MG63 (cell line): ENCODE measurements around the gene ZDHHC18. TPM values are rescaled to one million over a fixed set of nuclear protein-coding genes. Genes with fewer than 3 reads are reported as not detected.

Experiments
- DNase-seq: peaks from one replicate; pipeline ENCODE4 v3.0.0-alpha.2; 2020
- H3K27me3 ChIP-seq: fragments of 250-450 bp; sonication (Bioruptor Pico); 2 replicates; pipeline ENCODE4 v1.5.1; 2020; ENCODE audit warnings: mild to moderate bottlenecking, moderate library complexity
- H3K36me3 ChIP-seq: fragments of 250-450 bp; sonication (Bioruptor Pico); 2 replicates; pipeline ENCODE4 v1.5.1; 2020; ENCODE audit warnings: mild to moderate bottlenecking, moderate library complexity
- H3K4me3 ChIP-seq: fragments of 250-450 bp; sonication (Bioruptor Pico); 2 replicates; pipeline ENCODE4 v1.5.1; 2020; ENCODE audit warnings: mild to moderate bottlenecking, moderate library complexity
- H3K9me3 ChIP-seq: fragments of 250-450 bp; sonication (Bioruptor Pico); 2 replicates; pipeline ENCODE4 v1.5.1; 2020; ENCODE audit warnings: mild to moderate bottlenecking, moderate library complexity
- total RNA-seq: library from RNA; depleted of rRNA; stranded (reverse); fragments of >200 nt; shearing (Covaris generic); gene quantifications from 2 replicates; pipeline ENCODE4 v1.2.3, GENCODE V29; 2014; ENCODE audit warnings: low replicate concordance; rRNA removed

The ZDHHC18 gene, protein sequence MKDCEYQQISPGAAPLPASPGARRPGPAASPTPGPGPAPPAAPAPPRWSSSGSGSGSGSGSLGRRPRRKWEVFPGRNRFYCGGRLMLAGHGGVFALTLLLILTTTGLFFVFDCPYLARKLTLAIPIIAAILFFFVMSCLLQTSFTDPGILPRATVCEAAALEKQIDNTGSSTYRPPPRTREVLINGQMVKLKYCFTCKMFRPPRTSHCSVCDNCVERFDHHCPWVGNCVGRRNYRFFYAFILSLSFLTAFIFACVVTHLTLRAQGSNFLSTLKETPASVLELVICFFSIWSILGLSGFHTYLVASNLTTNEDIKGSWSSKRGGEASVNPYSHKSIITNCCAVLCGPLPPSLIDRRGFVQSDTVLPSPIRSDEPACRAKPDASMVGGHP
- total RNA-seq = 3.5 and 12.7 TPM in 2 replicates

DNA sequence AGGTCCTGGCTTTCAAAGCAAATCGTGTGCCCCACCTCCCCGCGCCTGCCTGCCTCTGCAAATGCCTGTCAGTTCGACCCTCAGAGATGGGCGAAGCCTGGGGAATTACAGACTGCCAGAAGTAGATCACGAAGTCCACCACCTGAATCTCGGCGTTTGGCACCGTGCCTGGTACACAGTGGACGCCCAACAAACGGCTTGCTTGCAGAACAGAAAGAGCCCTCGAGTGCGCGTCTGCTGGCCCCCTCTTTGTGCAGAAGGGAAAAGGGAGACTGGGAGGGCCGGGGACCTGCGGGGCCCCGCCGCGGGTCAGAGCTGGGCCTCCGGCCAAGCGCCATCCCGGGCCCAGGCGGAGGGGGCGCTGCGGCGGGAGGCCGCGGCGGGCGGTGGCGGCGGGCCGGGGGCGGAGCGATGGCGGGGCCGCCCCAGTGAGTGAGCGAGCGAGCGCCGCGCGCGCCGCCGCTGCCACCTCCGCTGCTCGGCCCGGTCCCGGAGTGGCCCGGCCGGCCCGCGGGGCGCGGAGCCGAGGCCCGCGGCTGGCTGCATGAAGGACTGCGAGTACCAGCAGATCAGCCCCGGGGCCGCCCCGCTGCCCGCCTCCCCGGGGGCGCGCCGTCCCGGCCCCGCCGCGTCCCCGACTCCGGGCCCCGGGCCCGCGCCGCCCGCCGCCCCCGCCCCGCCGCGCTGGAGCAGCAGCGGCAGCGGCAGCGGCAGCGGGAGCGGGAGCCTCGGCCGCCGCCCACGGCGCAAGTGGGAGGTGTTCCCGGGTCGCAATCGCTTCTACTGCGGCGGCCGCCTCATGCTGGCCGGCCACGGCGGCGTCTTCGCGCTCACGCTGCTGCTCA is at the start of gene ZDHHC18:
ZDHHC18 (plus strand) TSS at position 428 of the 845 bp plus-strand sequence; CDS start at position 545, 117 bp downstream.
- Histone ChIP-seq H3K9me3 (no peaks in the 10 kb centered on the region), H3K4me3 (peak within 1 kb of the TSS; percentile 61), H3K27me3 (no peaks in the 10 kb centered on the region), H3K36me3 (peaks cover 11% of the 10 kb centered on the region; the same call in 1 of the 2 replicates)
- DNase-seq = peak; percentile 67

DNA sequence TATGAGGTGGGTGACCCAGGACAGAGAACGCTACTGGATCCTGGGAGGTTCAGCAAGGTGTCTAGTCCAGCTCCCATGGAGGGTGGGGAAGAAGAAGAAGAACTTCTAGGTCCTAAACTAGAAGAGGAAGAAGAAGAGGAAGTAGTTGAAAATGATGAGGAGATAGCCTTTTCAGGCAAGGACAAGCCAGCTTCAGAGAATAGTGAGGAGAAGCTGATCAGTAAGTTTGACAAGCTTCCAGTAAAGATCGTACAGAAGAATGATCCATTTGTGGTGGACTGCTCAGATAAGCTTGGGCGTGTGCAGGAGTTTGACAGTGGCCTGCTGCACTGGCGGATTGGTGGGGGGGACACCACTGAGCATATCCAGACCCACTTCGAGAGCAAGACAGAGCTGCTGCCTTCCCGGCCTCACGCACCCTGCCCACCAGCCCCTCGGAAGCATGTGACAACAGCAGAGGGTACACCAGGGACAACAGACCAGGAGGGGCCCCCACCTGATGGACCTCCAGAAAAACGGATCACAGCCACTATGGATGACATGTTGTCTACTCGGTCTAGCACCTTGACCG is 47.3 kb upstream of the ZDHHC18 start:
- no peak overlapping the region for H3K4me3 ChIP-seq
- peaks cover 89% of the 10 kb centered on the region for H3K36me3 ChIP-seq
- no peak for DNase-seq
- H3K9me3 ChIP-seq = no peaks in the 10 kb centered on the region
- no peaks in the 10 kb centered on the region for H3K27me3 ChIP-seq

DNA sequence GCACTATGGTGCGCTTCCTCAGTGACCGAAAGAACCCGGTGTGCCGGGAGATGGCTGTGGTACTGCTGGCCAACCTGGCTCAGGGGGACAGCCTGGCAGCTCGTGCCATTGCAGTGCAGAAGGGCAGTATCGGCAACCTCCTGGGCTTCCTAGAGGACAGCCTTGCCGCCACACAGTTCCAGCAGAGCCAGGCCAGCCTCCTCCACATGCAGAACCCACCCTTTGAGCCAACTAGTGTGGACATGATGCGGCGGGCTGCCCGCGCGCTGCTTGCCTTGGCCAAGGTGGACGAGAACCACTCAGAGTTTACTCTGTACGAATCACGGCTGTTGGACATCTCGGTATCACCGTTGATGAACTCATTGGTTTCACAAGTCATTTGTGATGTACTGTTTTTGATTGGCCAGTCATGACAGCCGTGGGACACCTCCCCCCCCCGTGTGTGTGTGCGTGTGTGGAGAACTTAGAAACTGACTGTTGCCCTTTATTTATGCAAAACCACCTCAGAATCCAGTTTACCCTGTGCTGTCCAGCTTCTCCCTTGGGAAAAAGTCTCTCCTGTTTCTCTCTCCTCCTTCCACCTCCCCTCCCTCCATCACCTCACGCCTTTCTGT is 46.0 kb upstream of the ZDHHC18 start:
- Histone ChIP-seq H3K9me3 (no peaks in the 10 kb centered on the region), H3K4me3 (no peak overlapping the region), H3K36me3 (peaks cover 82% of the 10 kb centered on the region), H3K27me3 (no peaks in the 10 kb centered on the region)
- no peak for DNase-seq

DNA sequence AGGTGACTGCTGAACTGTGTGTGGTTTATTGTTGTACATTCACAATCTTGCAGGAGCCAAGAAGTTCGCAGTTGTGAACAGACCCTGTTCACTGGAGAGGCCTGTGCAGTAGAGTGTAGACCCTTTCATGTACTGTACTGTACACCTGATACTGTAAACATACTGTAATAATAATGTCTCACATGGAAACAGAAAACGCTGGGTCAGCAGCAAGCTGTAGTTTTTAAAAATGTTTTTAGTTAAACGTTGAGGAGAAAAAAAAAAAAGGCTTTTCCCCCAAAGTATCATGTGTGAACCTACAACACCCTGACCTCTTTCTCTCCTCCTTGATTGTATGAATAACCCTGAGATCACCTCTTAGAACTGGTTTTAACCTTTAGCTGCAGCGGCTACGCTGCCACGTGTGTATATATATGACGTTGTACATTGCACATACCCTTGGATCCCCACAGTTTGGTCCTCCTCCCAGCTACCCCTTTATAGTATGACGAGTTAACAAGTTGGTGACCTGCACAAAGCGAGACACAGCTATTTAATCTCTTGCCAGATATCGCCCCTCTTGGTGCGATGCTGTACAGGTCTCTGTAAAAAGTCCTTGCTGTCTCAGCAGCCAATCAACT is 45.2 kb upstream of the ZDHHC18 start:
- Histone ChIP-seq H3K27me3 (no peaks in the 10 kb centered on the region), H3K9me3 (no peaks in the 10 kb centered on the region), H3K36me3 (peaks cover 73% of the 10 kb centered on the region), H3K4me3 (no peak overlapping the region)
- no peak for DNase-seq

DNA sequence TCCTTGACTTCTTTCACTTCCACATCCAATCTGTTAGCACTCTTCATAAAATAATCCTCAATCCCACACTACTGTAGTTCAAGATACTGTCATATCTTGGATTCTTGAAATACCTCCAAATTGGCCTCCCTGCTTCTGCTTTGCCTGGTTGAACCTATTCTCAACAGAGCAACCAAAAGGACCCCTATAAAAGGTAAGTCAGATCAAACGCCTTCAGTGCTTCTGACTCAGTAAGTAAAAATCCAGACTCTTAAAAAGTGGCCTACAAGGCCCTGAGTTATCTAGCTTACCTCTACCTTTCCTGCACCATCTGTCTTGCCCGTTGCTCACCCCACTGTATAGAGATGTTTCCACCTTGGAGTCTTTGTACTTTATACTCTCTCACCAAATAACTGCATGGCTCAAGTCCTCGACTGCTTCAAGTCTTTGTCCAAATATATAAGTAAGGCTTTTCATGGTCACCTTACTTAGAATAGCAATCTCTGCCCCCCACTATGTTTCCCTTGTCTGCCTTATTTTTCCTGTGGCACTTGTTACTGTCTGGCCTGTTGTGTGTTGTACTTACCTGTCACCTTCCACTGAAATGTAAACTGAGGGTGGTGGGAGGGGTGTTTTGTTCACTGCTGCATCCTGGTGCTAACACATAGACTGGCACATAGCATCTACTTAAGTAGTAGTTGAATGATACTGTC is 43.8 kb upstream of the ZDHHC18 start:
- peaks cover 60% of the 10 kb centered on the region for H3K36me3 ChIP-seq
- H3K27me3 ChIP-seq = no peaks in the 10 kb centered on the region
- DNase-seq = no peak
- no peaks in the 10 kb centered on the region for H3K9me3 ChIP-seq
- H3K4me3 ChIP-seq = no peak overlapping the region

DNA sequence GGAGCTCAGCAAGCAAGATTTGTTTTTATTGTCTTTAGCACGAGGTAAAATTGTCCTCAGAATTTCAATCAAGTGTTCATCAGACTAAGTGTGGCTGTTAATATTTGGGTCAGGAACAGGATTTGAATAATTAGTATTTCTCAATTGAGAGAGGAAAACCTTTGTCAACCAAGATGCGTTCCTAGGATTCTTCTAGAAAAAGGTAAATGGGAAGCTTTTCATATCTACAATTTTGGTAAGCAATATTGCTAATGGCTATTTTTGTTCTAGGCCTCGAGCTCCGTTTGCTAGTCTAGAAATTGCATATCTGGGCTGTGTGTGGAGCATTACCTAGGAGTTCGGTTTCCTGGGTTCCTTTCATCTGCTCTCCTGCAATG is 42.9 kb upstream of the ZDHHC18 start:
- H3K4me3 ChIP-seq = no peak overlapping the region
- no peaks in the 10 kb centered on the region for H3K27me3 ChIP-seq
- no peaks in the 10 kb centered on the region for H3K9me3 ChIP-seq
- peaks cover 50% of the 10 kb centered on the region for H3K36me3 ChIP-seq
- no peak for DNase-seq

DNA sequence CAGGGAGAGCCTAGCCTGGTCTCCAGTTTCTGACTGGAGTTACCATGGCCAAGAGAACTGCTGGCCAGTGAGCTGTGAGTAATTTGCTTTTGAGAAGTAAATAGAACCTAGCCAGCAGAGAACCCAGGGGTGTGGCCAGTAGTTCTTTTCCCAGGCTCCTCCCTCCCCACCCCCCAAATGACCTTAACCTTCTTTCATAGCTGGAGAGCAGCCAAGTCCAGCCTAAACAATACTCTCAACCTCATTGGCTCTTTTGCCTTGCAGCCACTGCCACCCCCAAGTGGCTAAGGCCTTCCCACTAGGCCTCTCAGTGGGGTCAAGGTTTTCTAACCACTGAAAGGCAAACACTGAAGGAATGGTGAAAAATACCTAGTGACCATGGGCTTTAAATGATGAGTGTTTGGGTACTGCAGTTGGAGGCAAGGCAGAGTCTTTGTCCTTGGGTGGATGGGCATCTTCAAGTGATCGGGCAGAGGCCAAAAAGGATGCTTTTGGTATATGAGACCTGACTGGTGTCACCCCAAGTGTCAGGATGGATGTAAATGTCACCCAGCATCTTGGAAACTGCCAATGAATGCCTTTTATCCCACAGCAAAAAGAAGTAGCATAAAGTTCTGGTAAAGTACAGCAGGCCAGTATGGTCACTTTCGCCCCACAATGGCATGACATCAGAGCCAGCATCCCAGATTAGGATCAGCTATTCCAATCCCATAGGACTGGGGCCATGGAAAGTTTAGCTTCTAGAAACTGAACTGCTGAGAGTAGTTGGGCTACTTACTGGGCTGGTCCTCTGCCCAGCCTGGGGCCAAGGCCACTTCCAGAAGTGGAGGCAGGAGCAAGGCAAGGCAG is 42.2 kb upstream of the ZDHHC18 start:
- H3K27me3 ChIP-seq = no peaks in the 10 kb centered on the region
- no peak overlapping the region for H3K4me3 ChIP-seq
- H3K9me3 ChIP-seq = no peaks in the 10 kb centered on the region
- peak; percentile 59 for DNase-seq
- H3K36me3 ChIP-seq = peaks cover 44% of the 10 kb centered on the region

DNA sequence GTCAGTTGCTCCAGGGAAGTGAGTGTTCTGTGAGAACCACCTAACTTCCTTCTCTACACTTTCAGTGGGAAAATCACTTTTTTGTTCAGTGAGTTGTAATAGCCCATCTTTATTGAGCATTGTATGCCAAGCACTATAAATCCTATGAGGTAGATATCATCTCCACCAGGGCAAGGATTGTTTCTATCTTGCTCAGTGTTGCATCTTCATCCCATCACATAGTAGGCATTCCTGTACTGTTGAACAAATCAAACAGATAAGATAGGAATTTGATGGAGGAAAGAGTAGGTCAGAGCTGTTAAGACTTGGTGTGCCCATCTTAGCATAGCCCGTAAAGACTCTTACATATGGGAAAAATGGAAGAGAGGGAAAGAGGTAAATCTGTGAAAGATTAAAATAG is 41.6 kb upstream of the ZDHHC18 start:
- Histone ChIP-seq H3K4me3 (no peak overlapping the region), H3K36me3 (peaks cover 37% of the 10 kb centered on the region), H3K27me3 (no peaks in the 10 kb centered on the region), H3K9me3 (no peaks in the 10 kb centered on the region)
- no peak for DNase-seq

DNA sequence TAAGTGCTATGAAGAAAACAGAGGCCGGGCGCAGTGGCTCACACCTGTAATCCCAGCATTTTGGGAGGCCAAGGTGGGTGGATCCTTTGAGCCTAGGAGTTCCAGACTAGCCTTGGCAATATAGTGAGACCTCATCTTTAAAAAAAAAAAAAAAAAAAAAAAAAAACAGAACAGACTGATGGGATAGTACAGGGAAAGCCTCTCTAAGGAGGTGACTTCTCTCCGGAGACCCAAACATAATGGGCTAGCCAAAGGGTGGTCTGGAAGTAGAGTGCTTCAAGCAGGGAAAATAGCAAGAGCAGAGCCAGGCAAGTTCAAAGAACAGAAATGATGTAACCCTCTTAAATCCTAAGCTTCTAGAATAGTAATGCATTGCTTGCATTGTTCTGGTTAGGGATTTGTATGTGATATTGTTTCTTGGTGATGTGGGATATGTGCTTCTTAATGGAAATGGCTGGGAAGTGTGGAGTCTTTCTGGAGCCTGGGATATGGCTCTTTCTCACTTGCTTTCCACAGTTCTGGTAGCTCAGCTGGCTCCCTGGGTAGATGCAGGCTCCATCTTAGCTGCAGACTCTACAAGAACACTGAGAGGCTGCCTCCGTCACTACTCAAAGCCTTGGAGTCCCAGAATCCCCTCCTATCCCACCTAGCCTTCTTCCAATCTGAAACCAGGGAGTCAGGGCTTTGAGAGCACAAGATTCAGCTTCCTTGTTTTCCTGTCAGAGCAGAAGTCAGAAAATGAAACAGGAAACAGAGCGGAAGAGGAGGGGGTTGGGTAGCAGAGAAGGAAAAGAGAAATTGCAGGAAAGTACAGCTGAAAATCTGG is 40.7 kb upstream of the ZDHHC18 start:
- H3K27me3 ChIP-seq = no peaks in the 10 kb centered on the region
- no peak for DNase-seq
- no peak overlapping the region for H3K4me3 ChIP-seq
- no peaks in the 10 kb centered on the region for H3K9me3 ChIP-seq
- H3K36me3 ChIP-seq = peaks cover 28% of the 10 kb centered on the region

DNA sequence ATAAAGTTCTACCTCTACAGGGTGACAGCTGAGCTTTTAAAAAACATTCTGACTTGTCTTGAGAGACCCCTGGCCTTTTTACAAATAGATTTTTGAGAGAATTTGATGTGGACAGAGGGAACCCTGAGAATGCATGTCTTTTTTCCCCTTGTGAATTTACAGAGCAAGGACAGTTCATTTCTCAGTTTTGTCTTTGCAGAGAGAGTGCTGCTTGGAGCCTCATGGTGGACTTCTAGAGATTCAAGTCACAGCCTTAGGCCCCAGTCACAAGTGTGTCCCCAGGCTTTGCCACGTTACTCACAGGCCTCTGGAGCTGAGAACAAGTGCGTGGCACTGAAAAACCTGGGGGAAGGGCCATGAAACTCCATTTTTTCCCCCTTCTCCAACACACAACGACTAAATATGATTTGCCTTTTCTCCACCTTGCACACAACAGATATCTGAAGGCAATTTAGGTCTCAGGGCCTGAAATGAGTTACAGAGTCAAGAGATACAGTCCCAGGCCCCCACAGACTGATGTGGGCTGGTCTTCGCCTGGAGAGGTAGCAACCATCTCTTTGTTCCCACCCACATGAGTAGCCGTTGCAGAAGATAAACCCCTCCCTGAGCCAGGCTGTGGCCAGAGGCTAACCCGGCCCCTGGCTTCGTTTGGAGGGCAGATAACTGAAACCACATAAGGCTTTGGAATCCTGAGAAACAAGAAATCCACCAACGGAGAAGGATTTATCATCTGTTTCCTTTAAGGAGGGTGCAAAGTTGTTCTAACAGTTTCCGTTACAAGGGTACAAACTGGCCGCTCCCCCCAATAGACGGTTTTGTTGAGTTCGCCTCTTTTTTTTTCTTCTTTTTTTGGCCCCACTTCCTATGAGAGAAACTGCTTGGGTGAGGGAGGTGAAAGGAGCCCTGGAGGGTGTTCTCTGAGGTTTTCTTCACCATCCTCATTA is 39.8 kb upstream of the ZDHHC18 start:
- Histone ChIP-seq H3K27me3 (no peaks in the 10 kb centered on the region), H3K36me3 (peaks cover 22% of the 10 kb centered on the region), H3K9me3 (no peaks in the 10 kb centered on the region), H3K4me3 (peak overlapping the region; percentile 75)
- peak; percentile 67 for DNase-seq

DNA sequence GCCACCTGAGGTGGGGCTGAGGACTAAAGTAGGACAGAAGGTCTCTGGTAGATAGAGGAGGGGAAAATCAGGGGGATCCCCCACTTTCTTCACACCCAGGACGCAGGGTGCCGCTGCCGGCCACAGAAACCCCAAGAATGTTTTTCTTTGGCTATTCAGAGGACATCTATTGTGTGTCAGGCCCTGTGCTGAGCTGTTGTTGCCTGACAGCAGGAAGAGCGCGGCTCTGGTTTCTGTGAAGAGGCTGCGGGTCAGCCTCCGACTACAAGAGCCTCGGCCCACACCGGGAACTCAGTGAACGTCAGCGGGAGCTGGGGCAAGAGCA is 39.1 kb upstream of the ZDHHC18 start:
- DNase-seq = no peak
- H3K4me3 ChIP-seq = peak overlapping the region; percentile 75
- peaks cover 20% of the 10 kb centered on the region for H3K36me3 ChIP-seq
- no peaks in the 10 kb centered on the region for H3K27me3 ChIP-seq
- H3K9me3 ChIP-seq = no peaks in the 10 kb centered on the region

DNA sequence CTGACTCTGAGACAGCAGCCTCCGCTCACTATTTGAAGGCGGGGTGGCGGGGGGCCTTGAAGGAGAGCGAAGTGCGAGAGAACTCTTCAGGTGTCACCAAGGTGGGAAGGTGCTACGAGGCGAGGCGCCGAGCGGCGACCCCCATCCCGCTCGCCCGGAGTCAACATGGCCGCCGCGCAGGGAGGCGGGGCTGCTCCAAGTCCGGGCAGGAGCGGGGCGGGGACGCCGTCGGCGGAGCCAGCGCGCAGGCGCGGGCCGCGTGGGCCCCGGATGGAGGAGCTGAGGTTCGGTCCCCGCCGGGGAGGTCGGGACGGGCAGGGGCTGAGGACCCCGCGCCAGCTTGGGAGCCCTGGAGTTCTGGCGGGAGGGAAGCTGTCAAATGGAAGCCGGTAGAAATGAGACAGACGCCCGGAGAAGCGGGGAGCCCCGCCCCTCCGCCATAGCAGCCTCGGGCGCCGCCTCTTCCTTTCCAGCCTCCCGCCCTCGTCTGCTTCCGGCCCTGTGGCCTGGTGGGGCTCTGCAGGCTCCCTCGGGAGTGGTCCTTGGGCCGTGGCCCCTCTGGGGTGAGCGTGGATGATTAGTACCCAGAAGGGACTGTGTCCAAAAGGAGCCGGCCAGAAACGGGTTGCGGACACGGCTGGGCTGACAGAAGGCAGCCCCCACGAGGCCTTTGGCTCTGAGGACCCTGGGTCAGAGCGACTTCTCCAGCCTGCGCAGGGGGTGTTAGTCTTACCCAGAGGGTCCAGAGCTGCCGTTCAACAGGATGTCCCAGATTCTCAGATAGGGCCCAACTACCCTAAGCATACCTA is 38.6 kb upstream of the ZDHHC18 start, which contains the start of gene PIGV:
PIGV (plus strand) TSS at position 245 of the 809 bp plus-strand sequence. CDS start 2,866 bp downstream, outside the sequence.
- Histone ChIP-seq H3K9me3 (no peaks in the 10 kb centered on the region), H3K36me3 (peaks cover 14% of the 10 kb centered on the region), H3K27me3 (no peaks in the 10 kb centered on the region), H3K4me3 (peak within 1 kb of the TSS; percentile 75)
- DNase-seq = peak; percentile 86

DNA sequence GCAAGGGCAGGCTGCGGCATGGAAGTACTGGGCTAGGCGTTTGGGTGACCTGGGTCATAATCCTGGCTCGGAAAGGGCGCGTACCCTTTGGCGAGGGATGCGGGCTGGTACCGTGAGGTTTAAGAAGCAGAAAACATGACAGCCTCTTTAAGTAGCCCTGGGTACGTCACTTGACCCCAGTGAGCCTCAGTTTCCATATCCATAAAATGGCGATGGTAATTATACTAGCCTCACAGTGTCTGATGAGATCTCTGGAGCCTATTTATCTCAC is 38.0 kb upstream of the ZDHHC18 start:
- Histone ChIP-seq H3K4me3 (peak overlapping the region; percentile 75), H3K9me3 (no peaks in the 10 kb centered on the region), H3K27me3 (no peaks in the 10 kb centered on the region), H3K36me3 (peaks cover 9% of the 10 kb centered on the region)
- DNase-seq = no peak
